Posterior vena cava (tissue), 2 donors: Measurements from ENCODE around the gene TK1. TPM values are rescaled to one million over a fixed set of nuclear protein-coding genes. Genes with fewer than 3 reads are reported as not detected.
"Not testable (repeated sequence)": the region's sequence is repeated elsewhere in the genome, so short reads cannot be mapped to it uniquely, and the experiment has no call there.

Experiments
- DNase-seq: peaks from one replicate; pipeline ENCODE4 v3.0.0-alpha.2; 2020; ENCODE audit warnings: low spot score
- intact Hi-C, 2 donors: fragments of 100-400 bp; cut with DNase I; formaldehyde crosslinking; loops; one replicate each; pipeline versions ENCODE4 v1.14.1 to v1.14.2; 2022 to 2023
- total RNA-seq, 2 donors: library from RNA; stranded (reverse); fragmentation: NEBNext Ultra II Directional; extraction: Animal tissue kit (Norgen Biotek cat#: 25700); gene quantifications; one replicate each; pipeline ENCODE4 v1.2.1, GENCODE V29; 2021
- donor health status: DM: yes; HTN: yes; CAD: no.
- donor health status: DM: yes; HTN: yes; CAD: no.

The TK1 gene
- total RNA-seq, 2 donors from 2014 or later: 1.1 to 1.4 TPM

DNA sequence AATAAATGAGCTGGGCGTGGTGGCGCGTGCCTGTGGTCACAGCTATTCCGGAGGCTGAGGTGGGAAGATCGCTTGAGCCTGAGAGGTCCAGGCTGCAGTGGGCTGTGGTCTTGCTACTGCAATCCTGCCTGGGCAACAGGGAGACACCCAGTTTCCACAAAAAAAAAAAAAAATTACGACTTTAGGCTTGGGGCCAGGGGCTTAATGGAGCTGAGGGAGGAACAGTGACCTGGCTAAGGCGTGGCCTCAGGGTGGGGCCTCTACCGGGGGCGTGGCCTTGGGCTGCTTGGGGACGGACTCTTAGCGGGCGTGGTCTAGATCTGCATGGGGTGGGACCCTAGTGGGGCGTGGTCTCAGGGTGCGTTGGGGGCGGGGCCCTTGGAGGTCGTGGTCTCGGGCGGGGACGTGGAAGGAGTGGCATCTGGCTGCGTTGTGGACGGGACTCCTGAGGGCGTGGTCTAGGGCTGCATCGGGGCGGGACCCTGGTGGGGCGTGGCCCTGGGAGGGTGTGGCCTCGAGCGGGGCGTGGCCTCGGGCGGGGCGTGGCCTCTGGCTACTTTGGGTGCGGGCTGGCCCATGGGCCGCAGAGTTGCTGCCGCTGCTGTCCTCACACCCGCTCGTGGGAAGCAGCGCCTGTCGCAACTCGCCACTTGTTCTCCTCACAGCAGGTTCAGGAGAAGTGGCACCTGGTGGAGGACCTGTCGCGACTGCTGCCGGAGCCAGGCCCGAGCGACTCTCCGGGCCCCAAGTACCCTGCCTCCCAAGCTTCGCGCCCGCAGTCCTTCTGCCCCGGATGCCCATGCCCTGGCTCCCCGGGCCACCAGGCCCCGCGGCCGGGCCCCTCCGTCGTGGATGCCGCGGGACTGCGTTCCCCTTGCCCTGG is 46.4 kb downstream of the TK1 start:
- intact Hi-C loops: no loop called here
- peak; percentile 98 for DNase-seq

DNA sequence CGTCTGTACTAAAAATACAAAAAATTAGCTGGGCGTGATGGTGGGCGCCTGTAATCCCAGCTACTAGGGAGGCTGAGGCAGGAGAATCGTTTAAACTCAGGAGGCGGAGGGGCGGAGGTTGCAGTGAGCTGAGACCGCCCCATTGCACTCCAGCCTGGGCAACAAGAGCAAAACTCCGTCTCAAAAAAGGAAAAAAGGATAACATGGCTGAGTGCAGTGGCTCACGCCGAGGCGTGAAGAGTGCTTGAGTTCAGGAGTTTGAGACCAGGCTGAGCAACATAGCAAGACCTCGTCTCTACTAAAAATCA is 47.0 kb downstream of the TK1 start:
- DNase-seq, intact Hi-C loops: not testable (repeated sequence)

DNA sequence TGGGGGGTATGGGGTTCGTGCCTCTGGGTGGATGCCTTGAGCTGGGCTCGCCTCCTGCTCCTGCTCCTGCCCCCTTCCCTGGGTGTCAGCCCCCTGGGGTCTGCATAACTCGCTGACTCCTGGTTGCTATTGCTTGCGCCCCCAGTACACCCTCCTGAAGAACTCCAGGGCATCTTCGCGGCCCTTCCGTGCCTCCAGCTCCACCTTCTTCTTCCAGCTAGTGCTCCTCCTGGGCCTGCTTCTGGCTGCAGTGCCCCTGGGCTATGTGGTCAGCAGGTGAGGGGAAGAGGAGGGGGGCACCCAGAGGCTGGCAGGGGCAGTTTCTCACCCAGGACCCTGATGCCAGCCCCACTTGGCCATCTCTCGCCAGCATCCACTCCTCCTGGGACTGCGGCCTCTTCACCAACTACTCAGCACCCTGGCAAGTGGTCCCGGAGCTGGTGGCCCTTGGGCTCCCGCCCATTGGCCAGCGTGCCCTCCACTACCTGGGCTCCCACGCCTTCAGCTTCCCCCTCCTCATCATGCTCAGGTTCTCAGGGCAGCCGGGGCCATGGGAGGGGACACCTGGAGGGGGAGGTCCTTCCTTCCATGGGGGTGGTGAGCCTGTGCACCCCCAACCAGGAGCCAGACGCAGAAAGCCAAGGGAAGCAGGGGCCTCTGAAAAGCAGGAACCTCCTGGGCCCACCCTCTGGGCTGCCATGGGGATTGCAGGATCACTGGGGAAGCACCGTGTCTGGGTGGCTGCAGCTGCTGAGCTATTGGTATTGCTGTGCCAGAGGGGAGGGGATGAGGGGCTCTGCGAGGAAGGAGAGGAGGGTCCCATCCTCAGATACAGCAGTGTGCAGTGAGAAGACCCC is 48.4 kb downstream of the TK1 start:
- DNase-seq: no peak
- intact Hi-C loops: no loop called here

DNA sequence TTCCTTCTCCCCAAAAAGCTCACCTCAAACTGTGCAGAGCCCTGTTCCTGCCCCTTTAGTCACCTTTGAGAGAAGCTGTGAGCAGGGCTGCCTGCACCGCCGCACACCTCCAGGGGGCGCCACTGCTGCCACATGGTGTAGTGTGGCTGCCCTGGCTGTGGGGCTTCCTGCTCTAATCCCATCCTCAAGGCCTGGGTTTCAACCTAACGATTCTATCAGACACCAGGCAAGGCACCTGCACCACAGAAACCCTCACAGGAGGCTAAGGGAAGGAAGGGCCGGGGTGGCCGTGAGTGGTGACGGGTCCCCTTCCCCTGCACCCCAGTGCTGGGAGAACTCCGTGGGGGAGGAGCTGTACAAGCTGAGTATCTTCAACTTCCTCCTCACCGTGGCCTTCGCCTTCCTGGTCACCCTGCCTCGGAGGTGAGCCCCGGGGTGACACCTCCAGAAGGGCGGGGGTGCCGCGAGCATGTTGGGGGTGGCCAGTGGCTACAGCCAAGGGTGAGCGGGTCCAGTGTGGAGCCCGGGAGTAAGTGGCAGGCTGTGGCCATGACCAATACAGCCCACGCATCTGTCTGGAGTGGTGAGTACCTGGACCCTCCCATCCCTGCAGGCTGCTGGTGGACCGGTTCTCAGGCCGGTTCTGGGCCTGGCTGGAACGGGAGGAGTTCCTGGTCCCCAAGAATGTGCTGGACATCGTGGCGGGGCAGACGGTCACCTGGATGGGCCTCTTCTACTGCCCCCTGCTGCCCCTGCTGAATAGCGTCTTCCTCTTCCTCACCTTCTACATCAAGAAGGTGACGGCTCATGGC is 49.3 kb downstream of the TK1 start:
- no peak for DNase-seq
- intact Hi-C loops: no loop called here

DNA sequence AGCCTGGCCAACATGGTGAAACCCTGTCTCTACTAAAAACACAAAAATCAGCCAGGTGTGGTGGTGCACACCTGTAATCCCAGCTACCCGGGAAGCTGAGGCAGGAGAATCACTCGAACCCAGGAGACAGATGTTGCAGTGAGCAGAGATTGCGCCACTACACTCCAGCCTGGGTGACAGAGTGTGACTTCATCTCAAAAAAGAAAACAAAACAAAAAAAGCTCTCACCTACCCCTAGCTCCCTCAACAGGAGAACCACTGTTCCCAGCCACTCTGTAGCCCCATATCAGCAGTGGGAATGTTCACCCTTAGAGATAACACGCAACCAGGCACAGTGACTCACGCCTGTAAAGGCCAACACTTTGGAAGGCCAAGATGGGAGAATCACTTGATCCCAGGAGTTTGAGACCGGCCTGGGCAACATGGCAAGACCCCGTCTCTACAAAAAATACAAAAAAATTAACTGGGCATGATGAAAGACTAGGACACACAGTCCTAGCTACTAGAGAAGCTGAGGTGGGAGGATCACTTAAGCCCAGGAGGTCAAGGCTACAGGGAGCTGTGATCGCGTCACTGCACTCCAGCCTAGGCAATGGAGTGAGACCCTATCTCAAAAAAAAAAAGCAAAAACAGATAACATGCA is 50.9 kb downstream of the TK1 start:
- no peak for DNase-seq
- intact Hi-C loops: no loop called here

DNA sequence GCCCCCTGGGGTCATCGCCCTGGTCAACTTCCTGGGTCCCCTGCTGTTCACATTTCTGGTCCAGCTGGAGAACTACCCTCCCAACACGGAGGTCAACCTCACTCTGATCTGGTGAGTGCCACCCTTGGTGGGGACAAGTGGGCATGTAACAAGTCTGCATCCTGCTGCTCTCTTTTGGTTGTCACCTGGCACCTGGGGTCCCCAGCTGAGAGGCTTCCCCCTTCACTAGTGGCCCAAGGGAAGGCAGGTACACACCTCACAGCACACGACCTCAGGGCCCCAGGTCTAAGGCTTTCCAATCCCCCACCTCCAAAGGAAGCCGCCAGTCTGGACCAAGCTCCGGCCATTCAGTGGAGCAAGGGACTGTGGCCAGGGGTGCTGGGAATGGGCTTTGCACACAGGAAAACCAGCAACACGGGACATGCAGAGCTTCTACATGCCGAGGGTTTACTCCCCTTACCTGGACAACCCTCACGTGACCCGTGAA is 51.9 kb downstream of the TK1 start:
- DNase-seq: no peak
- intact Hi-C loops: no loop called here

DNA sequence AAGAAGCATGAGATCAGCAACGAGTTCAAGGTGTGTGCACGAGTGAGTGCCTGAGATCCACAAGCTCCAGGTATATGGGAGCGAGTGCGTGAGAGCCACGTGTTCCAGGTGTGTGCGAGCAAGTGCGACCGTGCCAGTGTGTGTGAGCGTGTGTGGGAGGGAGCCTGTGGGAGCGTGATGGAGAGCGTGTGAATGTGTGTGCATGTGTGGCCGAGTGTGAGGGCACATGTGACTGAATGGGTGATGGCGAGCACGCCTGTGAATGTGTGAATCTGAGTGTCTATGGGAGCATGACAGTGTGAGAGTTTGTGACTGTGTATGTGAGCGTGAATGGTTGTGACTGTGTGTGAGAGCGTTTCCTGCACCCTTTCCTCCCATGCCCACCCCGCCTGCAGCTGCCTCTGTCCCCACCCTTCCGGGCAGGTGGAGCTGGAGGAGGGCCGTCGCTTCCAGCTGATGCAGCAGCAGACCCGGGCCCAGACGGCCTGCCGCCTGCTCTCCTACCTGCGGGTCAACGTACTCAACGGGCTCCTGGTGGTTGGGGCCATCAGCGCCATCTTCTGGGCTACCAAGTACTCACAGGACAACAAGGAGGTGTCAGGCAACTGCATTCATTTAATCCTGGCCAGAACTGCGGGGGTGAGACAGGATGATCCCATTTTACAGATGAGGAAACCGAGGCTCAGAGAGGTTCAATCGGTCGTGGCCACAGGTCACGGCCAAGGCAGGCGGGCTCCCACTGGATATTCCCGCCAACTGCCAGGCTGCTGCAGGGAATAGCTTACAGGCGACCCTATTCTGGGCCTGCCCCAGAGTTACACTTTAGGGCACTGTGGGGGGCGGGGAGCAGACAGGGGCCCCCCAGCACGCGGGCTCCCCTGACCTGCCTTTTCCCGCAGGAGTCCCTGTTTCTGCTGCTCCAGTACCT is 52.6 kb downstream of the TK1 start:
- intact Hi-C loops: no loop called here
- DNase-seq: no peak

DNA sequence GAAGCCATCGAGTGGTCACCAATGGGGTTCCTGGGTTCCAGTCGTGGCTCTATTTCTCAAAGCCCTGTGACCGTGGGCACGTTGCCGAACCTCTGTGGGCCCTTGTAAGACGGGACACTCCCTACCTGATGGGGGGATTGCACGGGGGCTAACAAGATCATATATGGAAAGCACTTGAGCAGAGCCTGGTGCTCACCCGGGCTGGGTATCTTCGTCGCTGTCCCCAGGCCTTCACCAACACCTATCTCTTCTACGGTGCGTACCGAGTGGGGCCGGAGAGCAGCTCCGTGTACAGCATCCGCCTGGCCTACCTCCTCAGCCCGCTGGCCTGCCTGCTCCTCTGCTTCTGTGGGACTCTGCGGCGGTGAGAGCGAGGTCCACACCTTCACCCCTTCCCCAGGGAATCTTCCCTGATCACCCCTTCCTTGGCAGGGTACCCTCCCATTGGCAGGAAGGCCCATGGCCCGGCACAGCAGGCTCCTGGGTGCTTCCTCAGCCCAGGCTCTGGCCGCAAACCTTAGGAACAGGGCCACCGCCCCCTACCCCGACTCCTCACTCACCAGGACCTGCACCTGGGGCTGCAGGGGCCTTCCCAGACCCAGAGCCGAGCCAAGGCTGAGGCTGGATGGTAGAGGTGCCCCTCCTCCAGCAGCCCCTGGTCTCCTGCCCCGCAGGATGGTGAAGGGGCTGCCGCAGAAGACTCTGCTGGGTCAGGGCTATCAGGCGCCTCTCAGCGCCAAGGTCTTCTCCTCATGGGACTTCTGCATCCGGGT is 53.5 kb downstream of the TK1 start:
- DNase-seq: no peak
- intact Hi-C loops: no loop called here

DNA sequence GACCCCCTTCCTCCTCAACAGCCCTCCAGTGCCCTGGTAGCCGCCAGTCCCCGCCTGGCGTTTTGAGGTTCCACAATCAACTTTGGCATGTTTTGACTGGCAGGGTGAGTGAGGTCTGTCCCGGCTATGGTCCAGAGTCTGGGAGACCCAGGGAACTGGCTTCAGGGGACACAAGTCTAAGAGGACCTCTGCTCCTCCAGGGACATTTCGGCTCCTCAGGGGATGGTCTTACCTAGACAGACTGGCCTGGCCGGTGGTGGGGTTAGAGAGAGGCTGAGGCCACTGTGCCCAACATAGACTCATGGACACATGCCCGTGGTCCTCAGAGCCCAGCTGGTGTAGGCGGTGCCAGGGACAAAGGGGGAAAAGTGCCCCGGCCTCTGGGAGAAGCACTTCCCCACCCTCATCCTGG is 54.1 kb downstream of the TK1 start:
- DNase-seq: no peak
- intact Hi-C loops: no loop called here

DNA sequence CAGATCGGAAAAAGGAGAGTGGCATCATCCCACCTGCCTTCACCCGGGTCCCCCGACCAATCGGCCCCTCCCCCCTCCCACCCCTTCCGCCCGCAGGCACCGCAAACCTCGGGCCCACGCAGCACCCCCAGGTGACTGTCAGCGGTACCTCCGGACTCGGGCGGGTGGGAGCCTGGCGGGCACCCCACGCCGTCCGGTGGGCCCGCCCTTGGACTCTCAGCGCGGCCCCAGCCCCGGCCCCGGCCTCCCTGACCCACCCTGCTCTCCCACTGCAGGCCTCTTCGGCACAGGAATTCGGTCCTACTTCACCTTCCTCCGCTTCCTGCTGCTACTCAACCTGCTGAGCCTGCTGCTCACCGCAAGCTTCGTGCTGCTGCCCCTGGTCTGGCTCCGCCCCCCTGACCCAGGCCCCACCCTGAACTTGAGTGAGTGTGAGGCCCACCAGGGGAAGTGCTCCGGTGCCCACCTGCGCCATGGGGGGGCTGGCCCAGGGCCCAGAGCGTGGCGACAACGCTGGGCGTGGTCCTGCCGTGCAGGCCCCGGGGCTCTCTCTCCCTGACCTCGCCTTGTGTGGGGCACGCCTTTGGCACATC is 54.7 kb downstream of the TK1 start:
- intact Hi-C loops: no loop called here
- DNase-seq: no peak

DNA sequence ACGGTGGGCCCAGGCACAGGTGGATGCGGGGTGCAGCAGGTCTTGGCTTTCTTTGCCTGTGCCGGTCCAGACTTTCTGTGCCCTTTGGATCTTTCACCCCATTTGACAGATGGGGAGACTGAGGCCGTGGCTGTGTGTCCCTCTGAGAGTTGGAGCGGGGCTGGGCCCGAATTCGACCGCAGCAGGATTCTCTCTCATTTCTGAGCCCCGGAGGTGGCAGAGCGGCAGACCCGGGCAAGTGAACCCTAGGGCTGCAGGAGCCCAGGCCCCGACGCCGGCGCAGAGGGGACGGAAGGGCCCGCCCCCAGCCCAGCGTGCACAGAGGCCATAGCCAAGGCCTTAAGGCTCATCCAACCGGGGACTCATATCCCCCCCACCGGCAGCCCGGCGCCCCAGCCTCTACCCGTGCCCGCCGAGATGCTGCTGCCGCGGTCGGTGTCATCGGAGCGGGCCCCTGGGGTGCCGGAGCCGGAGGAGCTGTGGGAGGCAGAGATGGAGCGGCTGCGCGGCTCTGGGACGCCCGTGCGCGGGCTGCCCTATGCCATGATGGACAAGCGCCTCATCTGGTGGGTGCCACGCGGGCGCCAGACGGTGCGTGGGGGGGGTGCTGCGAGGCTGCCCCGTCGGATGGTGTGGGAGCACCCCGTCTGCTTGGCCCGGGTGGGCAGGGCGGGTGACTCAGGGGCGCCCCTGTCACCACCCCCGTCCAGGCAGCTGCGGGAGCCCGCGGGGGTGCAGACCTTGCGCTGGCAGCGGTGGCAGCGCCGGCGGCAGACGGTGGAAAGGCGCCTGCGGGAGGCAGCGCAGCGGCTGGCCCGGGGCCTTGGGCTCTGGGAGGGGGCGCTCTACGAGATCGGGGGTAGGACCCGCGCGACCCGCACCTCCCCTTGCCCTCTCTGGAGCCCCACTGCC is 55.4 kb downstream of the TK1 start:
- intact Hi-C loops: no loop called here
- no peak for DNase-seq

DNA sequence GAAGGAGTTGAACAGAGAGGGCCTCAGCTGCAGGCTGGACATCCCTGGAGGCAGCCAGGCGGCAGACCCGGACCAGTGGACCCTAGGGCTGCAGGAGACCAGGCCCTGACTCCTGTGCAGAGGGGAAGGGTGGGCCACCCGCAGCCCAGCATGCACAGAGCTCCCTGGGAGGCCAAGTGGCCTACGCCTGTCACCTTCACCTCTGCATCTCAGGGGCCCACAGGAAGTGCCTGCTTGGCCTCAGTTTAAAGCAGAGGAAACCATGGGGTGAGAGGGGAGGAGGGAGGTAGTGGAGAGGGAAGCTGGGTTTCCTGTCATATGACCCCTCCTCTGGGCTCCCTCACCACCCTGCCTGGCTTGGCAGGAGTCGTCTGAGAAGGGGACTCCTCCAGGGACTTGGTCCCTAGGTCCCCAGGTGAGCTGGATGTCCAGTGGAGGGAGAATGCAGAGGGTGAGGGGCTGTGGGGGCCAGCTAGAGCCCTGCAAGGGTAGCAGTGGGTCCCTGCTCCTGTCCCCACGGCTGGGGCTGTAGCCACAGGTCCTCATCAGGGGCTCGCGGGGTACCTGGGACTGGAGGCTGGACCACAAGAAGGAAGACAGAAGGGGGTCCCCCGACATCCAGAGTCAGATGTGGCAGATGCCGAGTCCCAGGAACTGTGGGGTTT is 56.3 kb downstream of the TK1 start, which contains the start of gene TMC8:
Gene TMC8, plus strand, starts transcription at position 335 of the 665 bp plus-strand sequence. CDS start 818 bp downstream, outside the sequence.
- no peak for DNase-seq
- intact Hi-C loops: no loop called here

DNA sequence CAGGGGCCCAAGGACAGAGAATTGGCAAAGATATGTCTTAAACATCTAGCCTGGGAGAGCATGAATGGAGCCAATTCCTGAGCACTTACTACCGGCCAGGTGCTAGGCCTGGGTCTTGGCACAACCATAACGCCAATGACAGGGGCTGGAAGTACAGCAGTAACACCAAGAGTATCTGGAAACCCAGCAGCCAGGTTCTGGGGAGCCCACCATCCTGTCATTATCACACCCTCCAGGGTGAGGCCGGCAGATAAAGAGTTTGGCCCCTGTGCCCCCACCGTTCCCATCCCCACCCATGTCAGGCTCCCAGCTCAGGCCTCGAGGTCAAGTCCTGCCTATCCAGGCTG is 56.8 kb downstream of the TK1 start:
- intact Hi-C loops: no loop called here
- DNase-seq: no peak

DNA sequence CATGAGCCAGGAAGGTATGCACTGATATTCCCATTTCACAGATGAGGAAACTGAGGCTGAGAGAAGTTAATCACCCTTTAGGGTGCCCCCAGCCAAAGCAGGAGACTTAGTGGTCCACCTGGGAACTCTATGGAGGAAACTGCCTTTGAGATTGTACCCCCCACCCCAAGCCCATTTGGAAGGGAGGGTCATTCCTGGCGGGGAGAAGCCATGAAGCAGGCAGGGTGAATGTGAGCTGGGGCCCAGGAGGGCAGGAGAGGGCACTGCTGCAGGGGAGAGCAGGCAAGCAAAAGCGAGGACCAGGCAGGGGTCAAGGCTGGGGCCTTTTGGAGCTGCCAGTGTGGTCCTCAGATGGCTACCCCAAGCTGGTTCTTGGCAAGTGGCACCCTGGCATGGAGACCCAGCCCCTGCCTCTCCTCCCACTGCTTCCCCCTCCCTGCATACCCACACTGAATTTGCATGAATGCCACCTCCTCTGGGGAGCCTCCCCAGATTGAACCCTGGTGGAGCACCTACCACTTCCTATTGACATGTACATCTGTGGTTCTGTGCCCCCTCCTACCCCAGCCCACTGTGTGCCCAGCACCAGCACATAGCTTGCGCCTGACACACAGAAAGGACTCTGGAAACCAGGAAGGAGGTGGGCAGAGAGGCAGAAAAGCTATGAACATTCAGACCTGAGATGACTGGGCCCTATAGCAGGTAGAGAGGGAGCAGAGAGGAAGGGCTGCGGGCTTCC is 57.3 kb downstream of the TK1 start:
- no peak for DNase-seq
- intact Hi-C loops: loop anchor here in 1 of 2 donors (10.0 kb wide), 1 partner anchor 295 kb away; no protein-coding TSS in a partner anchor
